Measurements from ENCODE around the gene CRK. TPM values are rescaled to one million over a fixed set of nuclear protein-coding genes. Genes with fewer than 3 reads are reported as not detected.

Gene CRK
- total and polyA plus RNA-seq, 2 of the 4 experiments (the other 2 are of a cell fraction), result 57.6 to 100 TPM

- Histone ChIP-seq H4K8ac (ENCODE audit: low read depth in 2 of 2, low read length in 2 of 2) (no peak overlapping the region), H3K56ac (ENCODE audit: extremely low read depth, insufficient read depth, low read length) (no peak overlapping the region), H2BK5ac (ENCODE audit: low read depth, low read length, poor library complexity, severe bottlenecking) (no peak overlapping the region), H3K9me3 (ENCODE audit: control insufficient read depth, insufficient read depth, low read length) (no peaks in the 10 kb centered on the region), H3K79me1 (ENCODE audit: low read depth in 1 of 2, low read length in 2 of 2) (peaks cover 0 to 59% of the 10 kb centered on the region in 2 experiments; a peak in 2 of 4 replicates), H3K27ac (ENCODE audit: insufficient read depth, low read length) (no peak overlapping the region), H3K9ac (ENCODE audit: low read depth, low read length) (no peak overlapping the region), H3K4me1 (ENCODE audit: control insufficient read depth, insufficient read depth, low read length) (peaks cover 29% of the 10 kb centered on the region), H4K20me1 (ENCODE audit: insufficient read depth, low read length) (peaks cover 100% of the 10 kb centered on the region), H2BK120ac (ENCODE audit: low read depth, low read length) (no peak overlapping the region), H3K4me2 (ENCODE audit: low read depth, low read length) (no peak overlapping the region), H4K5ac (ENCODE audit: low read depth, low read length) (no peak overlapping the region), H3K36me3 (ENCODE audit: control insufficient read depth, insufficient read depth, low read length) (peaks cover 5% of the 10 kb centered on the region; the same call in 1 of the 2 replicates), H3K4ac (ENCODE audit: low read depth, low read length) (no peak overlapping the region), H2BK15ac (ENCODE audit: low read depth, low read length) (no peak overlapping the region), H2AK5ac (ENCODE audit: low read depth, low read length) (no peak overlapping the region), H2AFZ (replicated peaks; ENCODE audit: low read length, poor library complexity) (no peak overlapping the region), H3K18ac (ENCODE audit: low read depth, low read length) (no peak overlapping the region), H2BK20ac (ENCODE audit: low read depth, low read length) (no peak overlapping the region), H3K23ac (ENCODE audit: low read depth, low read length) (peak overlapping the region; percentile 52), H3K4me3 (ENCODE audit: insufficient read depth, low read depth, low read length) (no peak overlapping the region), H4K91ac (ENCODE audit: insufficient read depth, low read depth, low read length) (no peak overlapping the region), H2AK9ac (replicated peaks; ENCODE audit: low read depth, low read length, poor library complexity) (no peak overlapping the region), H3K9me1 (ENCODE audit: insufficient read depth, low read length) (peaks cover 34% of the 10 kb centered on the region), H3K14ac (replicated peaks; ENCODE audit: low read depth, low read length) (no peak overlapping the region), H3K27me3 (ENCODE audit: control insufficient read depth, insufficient read depth, low read length) (no peaks in the 10 kb centered on the region)
- in situ Hi-C loops (cut with MboI; ENCODE audit: low sequenced_read_pairs), result no loop called here
- DNase-seq, result no peak
- dilution Hi-C loops (cut with HindIII; ENCODE audit: low sequenced_read_pairs, unreplicated experiment), result no loop called here
- ChIA-PET POLR2A (ENCODE audit: unreplicated experiment) (no interaction called here), CTCF (interaction anchor here (1.4 to 2.2 kb wide), 2 partner anchors 14 kb away, joined by 6 to 10 read pairs; no protein-coding TSS in a partner anchor)
- intact Hi-C loops (cut with micrococcal nuclease), result no loop called here
- BruUV-seq (replicated peaks), result no TSS peak
- WGBS, 2 experiments (ENCODE audit: extremely low coverage in 2 of 2, insufficient read length in 1 of 2), result 88% methylated on average over 4 of the region's 11 CpGs; no CpG with 5 or more reads in 1 of the 2 experiments
- TF ChIP-seq RAD21 (IDR thresholded peaks at IDR 0.05; ENCODE audit: low read length) (no peak), CEBPB (IDR thresholded peaks at IDR 0.05; ENCODE audit: low read depth, low read length) (no peak), FOS (IDR thresholded peaks at IDR 0.05; ENCODE audit: low read depth, low read length) (no peak), CTCF (conservative IDR thresholded peaks at IDR 0.05; ENCODE audit: low read depth, low read length) (no peak), POLR2A (IDR thresholded peaks at IDR 0.05; ENCODE audit: low read depth, low read length) (no peak), RFX5 (IDR thresholded peaks at IDR 0.05; ENCODE audit: low read depth, low read length) (no peak), MAZ (IDR thresholded peaks at IDR 0.05; ENCODE audit: borderline replicate concordance, low read depth, low read length) (no peak), NFE2L2 (IDR thresholded peaks at IDR 0.05; ENCODE audit: low read depth, low read length) (no peak)
- no peak for ATAC-seq (ENCODE audit: low read depth)
Observed at GRCh38 chr17:1379208-1379929, 76.7 kb downstream of the CRK start.
